ENCODE measurements around the gene SLC11A1. TPM values are rescaled to one million over a fixed set of nuclear protein-coding genes. Genes with fewer than 3 reads are reported as not detected.

Gene SLC11A1
- total and polyA plus RNA-seq, 2 of the 4 experiments (the other 2 are of a cell fraction): under 0.01 to 0.07 TPM

- intact Hi-C loops (cut with micrococcal nuclease): no loop called here
- no TSS peak for BruUV-seq (replicated peaks)
- Histone ChIP-seq H3K27ac (ENCODE audit: insufficient read depth, low read length) (no peak overlapping the region), H3K4me2 (ENCODE audit: low read depth, low read length) (no peak overlapping the region), H3K18ac (ENCODE audit: low read depth, low read length) (no peak overlapping the region), H2AK9ac (replicated peaks; ENCODE audit: low read depth, low read length, poor library complexity) (no peak overlapping the region), H3K9ac (ENCODE audit: low read depth, low read length) (no peak overlapping the region), H3K4me1 (ENCODE audit: control insufficient read depth, insufficient read depth, low read length) (no peaks in the 10 kb centered on the region), H3K27me3 (ENCODE audit: control insufficient read depth, insufficient read depth, low read length) (peaks cover 12% of the 10 kb centered on the region), H2BK15ac (ENCODE audit: low read depth, low read length) (no peak overlapping the region), H3K56ac (ENCODE audit: extremely low read depth, insufficient read depth, low read length) (no peak overlapping the region), H3K4ac (ENCODE audit: low read depth, low read length) (no peak overlapping the region), H3K36me3 (ENCODE audit: control insufficient read depth, insufficient read depth, low read length) (no peaks in the 10 kb centered on the region), H3K4me3 (ENCODE audit: insufficient read depth, low read depth, low read length) (no peak overlapping the region), H4K91ac (ENCODE audit: insufficient read depth, low read depth, low read length) (no peak overlapping the region), H3K79me1 (ENCODE audit: low read depth in 1 of 2, low read length in 2 of 2) (no peaks in the 10 kb centered on the region), H3K23ac (ENCODE audit: low read depth, low read length) (no peak overlapping the region), H3K14ac (replicated peaks; ENCODE audit: low read depth, low read length) (no peak overlapping the region), H2BK5ac (ENCODE audit: low read depth, low read length, poor library complexity, severe bottlenecking) (no peak overlapping the region), H2AFZ (replicated peaks; ENCODE audit: low read length, poor library complexity) (no peak overlapping the region), H2BK20ac (ENCODE audit: low read depth, low read length) (no peak overlapping the region), H3K9me1 (ENCODE audit: insufficient read depth, low read length) (no peaks in the 10 kb centered on the region; the same call in 1 of the 2 replicates), H2AK5ac (ENCODE audit: low read depth, low read length) (no peak overlapping the region), H4K8ac (ENCODE audit: low read depth in 2 of 2, low read length in 2 of 2) (no peak overlapping the region), H4K20me1 (ENCODE audit: insufficient read depth, low read length) (no peaks in the 10 kb centered on the region), H3K9me3 (ENCODE audit: control insufficient read depth, insufficient read depth, low read length) (no peaks in the 10 kb centered on the region), H4K5ac (ENCODE audit: low read depth, low read length) (no peak overlapping the region), H2BK120ac (ENCODE audit: low read depth, low read length) (no peak overlapping the region)
- 20% methylated on average over 1 of the region's 5 CpGs; no CpG with 5 or more reads in 1 of the 2 experiments for WGBS, 2 experiments (ENCODE audit: extremely low coverage in 2 of 2, insufficient read length in 1 of 2)
- ATAC-seq (ENCODE audit: low read depth) (no peak), DNase-seq (no peak)
- POLR2A ChIA-PET (ENCODE audit: unreplicated experiment): no interaction called here
- in situ Hi-C loops (cut with MboI; ENCODE audit: low sequenced_read_pairs): no loop called here
- dilution Hi-C loops (cut with HindIII; ENCODE audit: low sequenced_read_pairs, unreplicated experiment): no loop called here
- no peak for TF ChIP-seq ELK1 (IDR thresholded peaks at IDR 0.05; ENCODE audit: borderline replicate concordance, low read depth, low read length)
- TF ChIP-seq FOS (IDR thresholded peaks at IDR 0.05; ENCODE audit: low read depth, low read length): no peak
- TF ChIP-seq SMC3 (IDR thresholded peaks at IDR 0.05; ENCODE audit: low read depth, low read length): no peak
- TF ChIP-seq, protein P1, sequence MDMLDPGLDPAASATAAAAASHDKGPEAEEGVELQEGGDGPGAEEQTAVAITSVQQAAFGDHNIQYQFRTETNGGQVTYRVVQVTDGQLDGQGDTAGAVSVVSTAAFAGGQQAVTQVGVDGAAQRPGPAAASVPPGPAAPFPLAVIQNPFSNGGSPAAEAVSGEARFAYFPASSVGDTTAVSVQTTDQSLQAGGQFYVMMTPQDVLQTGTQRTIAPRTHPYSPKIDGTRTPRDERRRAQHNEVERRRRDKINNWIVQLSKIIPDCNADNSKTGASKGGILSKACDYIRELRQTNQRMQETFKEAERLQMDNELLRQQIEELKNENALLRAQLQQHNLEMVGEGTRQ (IDR thresholded peaks at IDR 0.05; ENCODE audit: low read depth, low read length): no peak
- no peak for TF ChIP-seq MAFK (IDR thresholded peaks at IDR 0.05; ENCODE audit: low read depth, low read length)
- TF ChIP-seq RFX5 (IDR thresholded peaks at IDR 0.05; ENCODE audit: low read depth, low read length): no peak
- no peak for TF ChIP-seq CTCF (conservative IDR thresholded peaks at IDR 0.05; ENCODE audit: low read depth, low read length)
- TF ChIP-seq RCOR1 (IDR thresholded peaks at IDR 0.05; ENCODE audit: insufficient replicate concordance, low read length): no peak
- no peak for TF ChIP-seq POLR2A (IDR thresholded peaks at IDR 0.05; ENCODE audit: low read depth, low read length)
- TF ChIP-seq NFE2L2 (IDR thresholded peaks at IDR 0.05; ENCODE audit: low read depth, low read length): no peak
- TF ChIP-seq CHD1 (IDR thresholded peaks at IDR 0.05; ENCODE audit: low read depth, low read length): no peak
- no peak for TF ChIP-seq CEBPB (IDR thresholded peaks at IDR 0.05; ENCODE audit: low read depth, low read length)
- no peak for TF ChIP-seq MAZ (IDR thresholded peaks at IDR 0.05; ENCODE audit: borderline replicate concordance, low read depth, low read length)
- CTCF ChIA-PET: interaction anchor here (0.7 kb wide), 1 partner anchor 254 kb away, joined by 3 read pairs; no protein-coding TSS in a partner anchor
These were observed 36.2 kb downstream of the SLC11A1 start for GRCh38 chr2:218418321-218418716.
